ENCODE data around the gene MRPS18A. TPM values are rescaled to one million over a fixed set of nuclear protein-coding genes. Genes with fewer than 3 reads are reported as not detected.
"Not testable (repeated sequence)": the region's sequence is repeated elsewhere in the genome, so short reads cannot be mapped to it uniquely, and the experiment has no call there.

Gene MRPS18A
- total RNA-seq, 5 donors from 2014 or later (not counting 1 experiment from before 2014, with no cell fraction given): 22.9 to 34.9 (median 30.6) TPM

DNA sequence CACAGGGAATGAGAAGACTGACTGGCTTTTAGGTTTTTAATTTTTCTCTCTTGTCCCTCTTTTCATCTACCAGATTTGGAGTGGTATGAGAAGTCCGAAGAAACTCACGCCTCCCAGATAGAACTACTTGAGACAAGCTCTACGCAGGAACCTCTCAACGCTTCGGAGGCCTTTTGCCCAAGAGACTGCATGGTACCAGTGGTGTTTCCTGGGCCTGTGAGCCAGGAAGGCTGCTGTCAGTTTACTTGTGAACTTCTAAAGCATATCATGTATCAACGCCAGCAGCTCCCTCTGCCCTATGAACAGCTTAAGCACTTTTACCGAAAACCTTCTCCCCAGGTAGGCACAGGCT is 51.3 kb downstream of the MRPS18A start:
- no peaks in the 10 kb centered on the region for H3K27me3 ChIP-seq (replicated peaks in 1 of 2; ENCODE audit: control insufficient read depth in 2 of 2, extremely low read depth in 1 of 2, insufficient read depth in 2 of 2, low read length in 1 of 2)
- ATAC-seq (replicated peaks in 1 of 4): peak; percentile 17 to 30 (median 28)
- H3K4me3 Mint-ChIP-seq: peak overlapping the region; percentile 93 to 98 (median 94)
- H3K4me1 ChIP-seq (ENCODE audit: control insufficient read depth in 1 of 2, extremely low read depth in 1 of 2, insufficient read depth in 2 of 2, low read length in 2 of 2): peaks cover 17 to 42% of the 10 kb centered on the region in 2 experiments
- ChIA-PET CTCF (interaction anchor here (0.6 kb wide), 3 partner anchors 16 to 1811 kb away, joined by 3 to 8 read pairs (median 3); no protein-coding TSS in a partner anchor), POLR2A (interaction anchor here (0.5 to 0.8 kb wide), 3 partner anchors 10 to 1118 kb away, joined by 3 to 5 read pairs (median 5); no protein-coding TSS in a partner anchor)
- no peaks in the 10 kb centered on the region for H3K27me3 Mint-ChIP-seq
- no peaks in the 10 kb centered on the region for H3K9me3 Mint-ChIP-seq
- no peaks in the 10 kb centered on the region for H3K9me3 ChIP-seq
- peak overlapping the region; percentile 96 for H3K27ac Mint-ChIP-seq
- WGBS (ENCODE audit: insufficient coverage): 0% methylated on average over 3 of the region's 7 CpGs
- H3K36me3 ChIP-seq (ENCODE audit: control insufficient read depth in 2 of 2, extremely low read depth in 1 of 2, insufficient read depth in 1 of 2, low read length in 1 of 2): peaks cover 7 to 26% of the 10 kb centered on the region in 2 donors
- peak in 13 of 35 experiments; percentile 6 to 37 (median 12) for DNase-seq
- peak overlapping the region; percentile 62 to 95 for H3K4me3 ChIP-seq (ENCODE audit: control insufficient read depth in 1 of 2, extremely low read depth in 1 of 2, low read length in 1 of 2)
- peaks cover 47 to 62% (median 53%) of the 10 kb centered on the region in 3 donors for H3K4me1 Mint-ChIP-seq
- peaks cover 25% of the 10 kb centered on the region for H3K36me3 Mint-ChIP-seq
- H3K27ac ChIP-seq (ENCODE audit: low read length): peak overlapping the region; percentile 74

DNA sequence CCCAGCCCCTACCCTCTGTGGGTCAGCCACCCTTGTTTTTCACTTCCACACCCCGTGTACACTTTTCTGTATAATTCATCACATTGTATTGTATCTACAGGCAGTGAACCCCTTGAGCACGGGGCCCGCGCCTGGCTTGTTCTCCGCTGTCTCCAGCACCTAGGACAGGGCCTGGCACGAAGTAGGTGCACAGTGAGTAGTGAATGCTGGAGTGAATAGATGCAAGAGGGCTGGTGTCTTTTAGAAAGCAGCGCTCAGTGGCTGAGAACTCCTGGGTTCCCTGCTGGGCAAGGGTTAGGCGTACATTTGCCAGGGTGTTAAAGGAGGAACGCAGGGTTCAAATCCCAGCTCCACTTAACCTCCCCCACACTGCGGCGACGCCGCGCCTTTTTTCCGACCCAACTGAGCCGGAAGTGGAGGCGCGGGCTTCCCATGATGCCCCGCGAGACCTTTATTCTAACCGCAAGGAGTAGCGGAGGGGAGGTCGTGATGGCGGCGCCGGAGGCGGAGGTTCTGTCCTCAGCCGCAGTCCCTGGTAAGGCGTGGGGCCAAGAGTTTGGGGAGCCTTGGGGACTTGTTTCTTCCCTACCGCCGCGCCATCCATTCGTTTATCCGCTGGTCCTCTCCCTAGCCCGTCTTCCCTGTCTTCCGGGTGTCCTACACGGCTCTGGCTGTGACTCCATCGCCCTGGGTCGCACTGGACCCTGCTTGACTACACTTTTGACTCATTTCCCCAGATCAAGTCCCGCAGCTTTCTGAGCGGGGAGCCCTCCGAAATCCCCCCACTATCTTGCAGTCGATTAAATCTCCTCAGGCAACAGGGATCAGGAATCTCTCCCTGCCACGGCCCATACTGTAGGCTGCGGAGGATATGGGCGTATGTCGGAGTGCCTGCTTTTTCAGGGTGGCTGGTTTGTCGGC is 51.9 kb downstream of the MRPS18A start, which contains the start of gene MAD2L1BP:
Gene MAD2L1BP, plus strand, starts transcription at position 454 of the 921 bp plus-strand sequence. Its CDS starts 36 bp downstream, at position 490.
- Histone ChIP-seq H3K27ac (ENCODE audit: low read length) (peak within 1 kb of the TSS; percentile 74), H3K9me3 (no peaks in the 10 kb centered on the region), H3K4me1 (ENCODE audit: control insufficient read depth in 1 of 2, extremely low read depth in 1 of 2, insufficient read depth in 2 of 2, low read length in 2 of 2) (peaks cover 17 to 42% of the 10 kb centered on the region in 2 experiments), H3K27me3 (replicated peaks in 1 of 2; ENCODE audit: control insufficient read depth in 2 of 2, extremely low read depth in 1 of 2, insufficient read depth in 2 of 2, low read length in 1 of 2) (no peaks in the 10 kb centered on the region), H3K4me3 (ENCODE audit: control insufficient read depth in 1 of 2, extremely low read depth in 1 of 2, low read length in 1 of 2) (peak within 1 kb of the TSS; percentile 62 to 95), H3K36me3 (ENCODE audit: control insufficient read depth in 2 of 2, extremely low read depth in 1 of 2, insufficient read depth in 1 of 2, low read length in 1 of 2) (peaks cover 7 to 23% of the 10 kb centered on the region in 2 donors)
- H3K4me1 Mint-ChIP-seq: peaks cover 45 to 62% (median 53%) of the 10 kb centered on the region in 3 donors
- H3K27ac Mint-ChIP-seq: peak within 1 kb of the TSS; percentile 96
- ChIA-PET CTCF (interaction anchor here in 1 of 2 donors (0.6 kb wide), 2 partner anchors 16 to 1811 kb away, joined by 3 read pairs; no protein-coding TSS in a partner anchor), POLR2A (interaction anchor here in 1 of 2 donors (0.6 to 0.8 kb wide), 2 partner anchors 11 to 759 kb away, joined by 3 to 5 read pairs; no protein-coding TSS in a partner anchor)
- WGBS (ENCODE audit: insufficient coverage): 0% methylated on average over 24 of the region's 48 CpGs
- peak within 1 kb of the TSS; percentile 93 to 98 (median 94) for H3K4me3 Mint-ChIP-seq
- H3K9me3 Mint-ChIP-seq: no peaks in the 10 kb centered on the region
- DNase-seq: peak; percentile 69 to 88 (median 81)
- H3K36me3 Mint-ChIP-seq: peaks cover 24% of the 10 kb centered on the region
- H3K27me3 Mint-ChIP-seq: no peaks in the 10 kb centered on the region
- ATAC-seq (replicated peaks in 1 of 4): peak; percentile 91 to 93 (median 92)

DNA sequence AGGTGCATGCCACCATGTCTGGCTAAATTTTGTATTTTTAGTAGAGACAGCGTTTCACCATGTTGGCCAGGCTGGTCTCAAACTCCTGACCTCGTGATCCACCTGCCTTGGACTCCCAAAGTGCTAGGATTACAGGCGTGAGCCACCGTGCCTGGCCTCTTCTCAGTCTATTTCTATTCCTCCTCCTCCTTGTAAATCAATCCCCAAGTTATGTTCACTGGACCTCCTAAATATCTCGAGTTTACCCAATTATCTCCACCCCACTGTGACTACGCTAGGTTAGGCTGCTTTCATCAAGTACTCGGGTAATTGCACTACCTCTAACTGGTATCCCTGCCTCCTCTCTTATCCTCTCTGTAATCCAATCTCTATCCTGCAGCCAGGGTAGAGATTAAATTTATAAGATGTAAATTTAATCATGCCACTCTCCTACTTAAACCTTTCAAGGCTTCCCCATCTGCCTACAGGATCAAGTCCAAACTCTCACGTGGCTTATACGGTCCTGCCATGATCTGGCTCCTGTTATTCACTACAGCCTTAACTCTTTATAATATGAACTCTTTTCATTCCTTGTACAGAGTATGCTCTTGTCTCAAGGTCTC is 52.8 kb downstream of the MRPS18A start:
- no peaks in the 10 kb centered on the region for H3K9me3 Mint-ChIP-seq
- H3K27me3 Mint-ChIP-seq: no peaks in the 10 kb centered on the region
- H3K27ac Mint-ChIP-seq: peak overlapping the region; percentile 96
- peaks cover 44 to 59% (median 52%) of the 10 kb centered on the region in 3 donors for H3K4me1 Mint-ChIP-seq
- no peaks in the 10 kb centered on the region for H3K27me3 ChIP-seq (replicated peaks in 1 of 2; ENCODE audit: control insufficient read depth in 2 of 2, extremely low read depth in 1 of 2, insufficient read depth in 2 of 2, low read length in 1 of 2)
- peaks cover 16% of the 10 kb centered on the region for H3K36me3 Mint-ChIP-seq
- peaks cover 20 to 45% of the 10 kb centered on the region in 2 experiments for H3K4me1 ChIP-seq (ENCODE audit: control insufficient read depth in 1 of 2, extremely low read depth in 1 of 2, insufficient read depth in 2 of 2, low read length in 2 of 2)
- peak overlapping the region; percentile 93 to 98 (median 94) for H3K4me3 Mint-ChIP-seq
- WGBS (ENCODE audit: insufficient coverage): 91% methylated on average over 7 of the region's 9 CpGs
- peaks cover 2 to 14% of the 10 kb centered on the region in 2 donors for H3K36me3 ChIP-seq (ENCODE audit: control insufficient read depth in 2 of 2, extremely low read depth in 1 of 2, insufficient read depth in 1 of 2, low read length in 1 of 2)
- peak overlapping the region; percentile 74 for H3K27ac ChIP-seq (ENCODE audit: low read length)
- POLR2A ChIA-PET: interaction anchor here in 1 of 2 donors (0.6 kb wide), 1 partner anchor 760 kb away, joined by 3 read pairs; no protein-coding TSS in a partner anchor
- ATAC-seq (replicated peaks in 1 of 4) (no peak), DNase-seq (no peak)
- CTCF ChIA-PET: no interaction called here
- H3K9me3 ChIP-seq: no peaks in the 10 kb centered on the region
- H3K4me3 ChIP-seq (ENCODE audit: control insufficient read depth in 1 of 2, extremely low read depth in 1 of 2, low read length in 1 of 2): no peak overlapping the region

DNA sequence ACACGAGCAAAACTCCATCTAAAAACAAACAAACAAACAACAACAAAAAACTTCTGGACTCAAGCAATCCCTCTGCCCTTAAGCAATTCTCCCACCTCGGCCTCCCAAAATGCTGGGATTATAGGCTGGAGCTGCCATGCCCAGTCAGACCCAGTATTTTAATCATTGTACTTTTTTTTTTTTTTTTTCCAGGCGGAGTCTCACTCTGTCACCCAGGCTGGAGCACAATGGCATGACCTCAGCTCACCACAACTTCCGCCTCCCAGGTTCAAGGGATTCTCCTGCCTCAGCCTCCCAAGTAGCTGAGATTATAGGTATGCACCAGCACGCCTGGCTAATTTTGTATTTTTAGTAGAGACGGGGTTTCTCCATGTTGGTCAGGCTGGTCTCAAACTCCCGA is 54.6 kb downstream of the MRPS18A start:
- H3K27ac Mint-ChIP-seq; DNase-seq; H3K9me3 ChIP-seq; H3K36me3 ChIP-seq (ENCODE audit: control insufficient read depth in 2 of 2, extremely low read depth in 1 of 2, insufficient read depth in 1 of 2, low read length in 1 of 2); H3K36me3 Mint-ChIP-seq; H3K27me3 Mint-ChIP-seq; H3K4me3 ChIP-seq (ENCODE audit: control insufficient read depth in 1 of 2, extremely low read depth in 1 of 2, low read length in 1 of 2); H3K27ac ChIP-seq (ENCODE audit: low read length); ATAC-seq (replicated peaks in 1 of 4); H3K27me3 ChIP-seq (replicated peaks in 1 of 2; ENCODE audit: control insufficient read depth in 2 of 2, extremely low read depth in 1 of 2, insufficient read depth in 2 of 2, low read length in 1 of 2); H3K9me3 Mint-ChIP-seq; CTCF ChIA-PET; POLR2A ChIA-PET; H3K4me3 Mint-ChIP-seq: not testable (repeated sequence)
- WGBS (ENCODE audit: insufficient coverage): 100% methylated on average over 5 of the region's 7 CpGs
- H3K4me1 ChIP-seq (ENCODE audit: control insufficient read depth in 1 of 2, extremely low read depth in 1 of 2, insufficient read depth in 2 of 2, low read length in 2 of 2): peaks cover 18 to 49% of the 10 kb centered on the region in 2 experiments
- H3K4me1 Mint-ChIP-seq: peaks cover 44 to 54% (median 45%) of the 10 kb centered on the region in 3 donors

DNA sequence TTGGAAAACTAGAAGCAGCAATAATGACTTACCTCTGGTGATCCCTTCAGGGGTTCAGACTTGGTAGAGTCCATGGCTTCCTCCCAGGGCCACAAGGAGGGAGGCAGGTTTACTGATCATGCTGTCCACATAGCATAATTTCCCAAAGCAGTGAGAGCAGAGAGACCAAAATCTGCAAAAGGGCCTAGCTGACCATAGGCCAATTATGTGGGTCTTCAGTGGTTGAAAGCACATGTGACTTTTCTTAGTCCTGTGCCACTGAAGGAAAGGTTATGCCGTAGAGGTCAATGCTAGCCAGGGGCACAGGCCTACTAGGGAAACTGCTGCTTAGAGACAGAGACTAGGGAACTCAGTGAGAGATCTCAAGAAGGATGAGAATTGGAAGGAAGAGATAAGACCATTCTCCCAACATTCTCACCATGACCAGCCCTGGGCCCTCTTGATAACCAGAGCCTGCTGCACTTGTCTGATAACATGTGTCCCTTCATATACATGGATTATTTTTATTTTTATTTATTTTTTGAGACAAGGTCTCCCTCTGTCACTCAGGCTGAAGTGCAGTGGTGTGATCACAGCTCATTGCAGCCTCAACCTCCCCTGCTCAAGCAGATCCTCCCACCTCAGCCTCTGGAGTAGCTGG is 56.5 kb downstream of the MRPS18A start:
- DNase-seq: no peak
- no peaks in the 10 kb centered on the region for H3K27me3 Mint-ChIP-seq
- 100% methylated on average over 1 of the region's 1 CpG for WGBS (ENCODE audit: insufficient coverage)
- peaks cover 41 to 55% (median 54%) of the 10 kb centered on the region in 3 donors for H3K4me1 Mint-ChIP-seq
- Histone ChIP-seq H3K4me1 (ENCODE audit: control insufficient read depth in 1 of 2, extremely low read depth in 1 of 2, insufficient read depth in 2 of 2, low read length in 2 of 2) (peaks cover 17 to 42% of the 10 kb centered on the region in 2 experiments), H3K27me3 (replicated peaks in 1 of 2; ENCODE audit: control insufficient read depth in 2 of 2, extremely low read depth in 1 of 2, insufficient read depth in 2 of 2, low read length in 1 of 2) (no peaks in the 10 kb centered on the region), H3K36me3 (ENCODE audit: control insufficient read depth in 2 of 2, extremely low read depth in 1 of 2, insufficient read depth in 1 of 2, low read length in 1 of 2) (no peaks in the 10 kb centered on the region), H3K27ac (ENCODE audit: low read length) (no peak overlapping the region), H3K4me3 (ENCODE audit: control insufficient read depth in 1 of 2, extremely low read depth in 1 of 2, low read length in 1 of 2) (no peak overlapping the region), H3K9me3 (no peaks in the 10 kb centered on the region)
- ATAC-seq (replicated peaks in 1 of 4): no peak
- no peaks in the 10 kb centered on the region for H3K9me3 Mint-ChIP-seq
- ChIA-PET CTCF (interaction anchor here (0.6 kb wide), 2 partner anchors 58 to 1418 kb away, joined by 3 to 4 read pairs; no protein-coding TSS in a partner anchor), POLR2A (no interaction called here)
- H3K36me3 Mint-ChIP-seq: peaks cover 9% of the 10 kb centered on the region
- H3K4me3 Mint-ChIP-seq: peak overlapping the region; percentile 34 to 92 (median 54)
- H3K27ac Mint-ChIP-seq: peak overlapping the region; percentile 55 to 75
